ENCODE measurements around the gene ERCC6L.
"Not testable (repeated sequence)": the region's sequence is repeated elsewhere in the genome, so short reads cannot be mapped to it uniquely, and the experiment has no call there.

The ERCC6L gene

DNA sequence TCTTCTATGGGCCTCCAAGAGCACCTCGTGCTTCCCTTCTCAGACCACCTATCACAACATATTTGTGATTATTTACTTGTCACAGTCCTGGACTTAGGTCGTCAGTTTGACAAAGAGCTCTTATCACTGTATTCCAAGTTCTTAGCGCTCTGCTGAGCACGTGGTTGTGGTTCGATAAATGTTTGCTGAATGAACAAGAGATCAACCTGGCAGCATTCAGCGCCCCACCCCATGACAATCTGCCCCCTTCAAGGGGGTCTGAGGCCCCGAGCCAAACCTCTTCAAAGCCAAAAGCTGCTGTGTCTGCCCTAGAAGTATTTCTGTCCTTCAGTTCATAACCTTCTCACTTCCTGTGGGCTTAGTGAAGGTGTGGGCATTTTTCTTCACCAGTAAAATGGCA lies 23.2 kb upstream of the ERCC6L start:
- Mint-ChIP-seq H3K4me3 (no peak overlapping the region), H3K4me1 (peaks cover 16% of the 10 kb centered on the region), H3K27me3 (no peaks in the 10 kb centered on the region), H3K9me3 (no peaks in the 10 kb centered on the region), H3K27ac (peak overlapping the region in 1 of 2 donors; percentile 40)
- no peak for ATAC-seq
- DNase-seq, result no peak

DNA sequence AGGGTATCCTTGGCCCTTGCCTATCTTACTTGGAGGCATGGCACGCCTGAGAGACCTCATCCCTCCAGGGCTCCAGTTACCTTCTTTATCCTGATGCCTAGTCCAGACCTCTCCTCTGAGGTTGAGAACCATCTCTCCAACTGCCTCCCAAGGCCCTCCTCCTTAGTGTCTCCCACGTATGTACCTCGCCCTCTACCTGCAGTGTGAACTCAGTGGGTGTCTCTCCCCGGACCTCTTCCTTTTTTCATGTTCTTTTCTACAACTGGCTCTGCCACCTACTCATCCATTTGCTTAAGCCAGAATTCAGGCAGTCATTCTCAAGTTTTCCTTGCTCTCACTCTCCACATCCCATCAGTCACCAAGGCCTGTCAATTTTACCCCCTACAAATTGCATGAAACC lies 21.6 kb upstream of the ERCC6L start:
- Mint-ChIP-seq H3K27ac (peak overlapping the region in 1 of 2 donors; percentile 16), H3K4me1 (peaks cover 20% of the 10 kb centered on the region), H3K4me3 (no peak overlapping the region), H3K9me3 (no peaks in the 10 kb centered on the region), H3K27me3 (peaks cover 14% of the 10 kb centered on the region)
- ATAC-seq, result no peak
- no peak for DNase-seq

DNA sequence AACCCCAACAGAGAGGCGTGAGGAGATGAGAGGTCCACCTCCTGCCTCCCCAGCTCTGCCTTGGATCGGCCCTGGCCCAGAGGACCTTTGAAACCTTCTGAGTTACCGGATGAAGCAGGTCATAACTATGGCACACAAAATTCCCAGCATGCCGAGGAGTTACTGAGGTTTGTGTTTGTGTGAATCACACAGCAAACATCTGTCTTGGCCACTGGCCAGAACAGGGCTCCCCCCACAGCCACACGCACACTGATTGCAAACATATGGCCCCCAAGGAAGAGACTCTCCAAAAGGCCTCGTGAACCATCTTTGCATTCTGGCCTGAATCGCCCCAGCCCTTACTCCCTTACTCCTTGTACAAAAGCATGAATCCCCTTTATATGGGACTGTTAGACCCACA lies 19.3 kb upstream of the ERCC6L start:
- no peak for DNase-seq
- no peak for ATAC-seq
- no peak overlapping the region for H3K4me3 Mint-ChIP-seq

DNA sequence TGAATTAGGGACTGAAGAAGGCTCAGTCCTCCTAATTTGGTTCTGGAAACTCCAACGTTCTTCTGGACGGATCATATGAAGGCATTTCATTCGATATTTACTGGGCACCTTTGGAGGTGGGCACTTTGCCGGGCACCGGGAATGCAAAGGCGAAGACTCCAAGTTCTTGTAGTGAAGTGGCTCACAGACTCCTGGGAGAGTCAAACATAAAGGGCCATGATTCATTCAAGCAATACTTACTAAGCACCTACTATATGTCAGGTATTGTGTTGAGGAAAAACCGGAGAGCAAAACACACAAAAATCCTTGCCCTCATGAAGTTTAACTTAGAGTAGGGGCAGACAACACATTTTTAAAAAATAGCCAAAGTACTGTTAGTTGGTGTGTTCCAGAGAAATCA lies 17.0 kb upstream of the ERCC6L start:
- H3K4me1 Mint-ChIP-seq, result peaks cover 6% of the 10 kb centered on the region
- peak overlapping the region in 1 of 2 donors; percentile 54 for H3K4me3 Mint-ChIP-seq
- DNase-seq (no peak), ATAC-seq (no peak)
- H3K27me3 Mint-ChIP-seq, result peaks cover 42% of the 10 kb centered on the region
- H3K9me3 Mint-ChIP-seq, result no peaks in the 10 kb centered on the region
- H3K27ac Mint-ChIP-seq, result no peak overlapping the region

More for the DNA sequence above, 19.3 kb upstream of the ERCC6L start:
- Mint-ChIP-seq H3K4me1 (peaks cover 23% of the 10 kb centered on the region), H3K9me3 (no peaks in the 10 kb centered on the region), H3K27me3 (peaks cover 34% of the 10 kb centered on the region), H3K27ac (no peak overlapping the region)

DNA sequence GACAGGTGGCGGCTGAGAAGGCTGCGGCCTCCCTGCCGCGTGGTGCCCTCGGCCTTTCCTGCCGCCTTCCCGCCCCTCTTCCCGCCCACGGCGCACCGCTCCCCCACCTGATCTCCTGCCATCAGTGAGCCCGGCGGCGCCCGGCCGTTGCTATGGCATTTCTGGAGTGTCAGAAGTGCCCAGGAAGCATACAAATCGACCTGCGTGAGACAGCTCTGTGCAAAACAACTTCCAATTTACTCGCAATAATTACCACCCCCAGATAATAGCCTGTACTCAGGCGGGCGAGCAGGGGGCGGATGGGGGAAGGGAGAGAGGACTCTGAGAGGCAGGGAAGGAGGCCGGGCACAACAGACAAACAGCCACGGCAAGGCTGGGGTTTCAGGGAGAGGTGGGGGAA lies 16.6 kb upstream of the ERCC6L start:
- Mint-ChIP-seq H3K9me3 (no peaks in the 10 kb centered on the region), H3K4me3 (peak overlapping the region in 1 of 2 donors; percentile 54), H3K4me1 (peaks cover 6% of the 10 kb centered on the region), H3K27me3 (peaks cover 42% of the 10 kb centered on the region), H3K27ac (no peak overlapping the region)
- DNase-seq (no peak), ATAC-seq (no peak)

DNA sequence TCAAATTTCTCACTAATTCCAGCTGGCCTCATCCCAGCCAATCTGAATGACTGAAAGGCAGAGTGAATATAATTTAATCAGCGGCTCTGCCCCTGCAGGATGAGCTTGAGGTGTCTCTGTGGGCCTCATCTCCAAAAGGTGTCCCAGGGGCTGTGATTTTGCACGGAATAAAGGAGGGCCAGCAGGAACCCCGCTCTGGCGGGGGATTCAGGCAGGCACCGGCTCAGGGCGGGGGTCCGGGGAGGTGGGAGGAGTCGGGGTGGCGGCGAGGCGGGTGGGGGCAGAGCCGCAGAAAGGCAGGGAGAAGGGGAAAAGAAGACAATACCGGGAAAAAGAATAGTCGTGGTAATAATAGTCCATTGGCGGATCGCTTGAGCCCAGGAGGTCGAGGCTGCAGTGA lies 16.0 kb upstream of the ERCC6L start:
- peaks cover 42% of the 10 kb centered on the region for H3K27me3 Mint-ChIP-seq

DNA sequence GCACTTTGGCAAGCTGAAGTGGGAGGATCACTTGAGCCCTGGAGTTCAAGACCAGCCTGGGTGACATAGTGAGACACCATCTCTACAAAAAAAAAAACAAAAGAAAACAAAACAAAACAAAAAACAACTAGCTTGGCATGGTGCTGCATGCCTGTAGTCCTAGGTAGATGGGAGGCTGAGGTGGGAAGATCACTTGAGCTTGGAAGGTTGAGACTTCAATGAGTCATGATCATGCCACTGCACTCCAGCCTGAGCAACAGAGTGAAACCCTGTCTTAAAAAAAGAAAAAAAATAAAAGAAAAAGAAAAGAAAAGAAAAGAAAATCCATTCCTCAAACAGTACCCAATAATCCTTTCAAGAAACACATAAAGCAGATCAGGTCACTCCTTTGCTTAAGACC lies 14.9 kb upstream of the ERCC6L start:
- Mint-ChIP-seq H3K4me3 (no peak overlapping the region), H3K27ac (no peak overlapping the region)

More for the DNA sequence above, 16.0 kb upstream of the ERCC6L start:
- Mint-ChIP-seq H3K4me3 (no peak overlapping the region), H3K27ac (no peak overlapping the region), H3K4me1 (peaks cover 6% of the 10 kb centered on the region), H3K9me3 (no peaks in the 10 kb centered on the region)
- DNase-seq (no peak), ATAC-seq (no peak)

DNA sequence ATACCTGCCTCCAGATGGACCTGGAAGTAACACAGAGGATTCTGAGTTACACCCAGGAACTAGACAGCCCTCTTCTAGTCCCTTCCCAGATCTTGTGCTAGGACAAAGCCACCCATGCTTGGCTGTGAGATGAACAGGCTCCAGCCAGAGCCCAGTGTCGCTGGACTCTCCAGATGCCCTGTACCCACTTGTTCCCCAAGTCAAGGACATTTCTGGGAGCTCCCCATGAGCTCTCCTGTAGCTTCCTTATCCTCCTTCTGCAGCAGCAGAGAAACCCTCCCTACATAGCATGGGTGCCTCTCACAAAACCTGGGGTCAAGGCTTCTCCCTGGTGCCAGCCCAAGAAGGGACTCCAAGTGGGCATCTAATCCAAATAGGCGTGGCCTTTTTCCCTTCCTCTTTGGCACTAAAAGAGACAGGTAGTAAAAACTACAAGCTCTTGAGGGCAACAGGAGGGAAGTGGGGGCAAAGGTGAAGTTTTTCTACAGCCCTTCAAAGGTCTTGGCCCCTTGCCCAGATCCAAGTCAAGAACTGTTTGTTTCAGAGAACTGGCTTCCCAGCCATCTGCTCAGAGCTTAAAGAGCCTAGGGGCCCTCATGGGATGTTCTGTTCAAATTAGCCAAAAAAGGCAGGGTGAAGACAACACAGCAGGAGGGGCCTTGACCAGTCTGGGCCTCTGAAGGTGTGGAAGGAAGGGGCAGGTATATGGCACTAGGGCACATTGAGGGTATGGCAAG lies 8.5 kb upstream of the ERCC6L start:
- Mint-ChIP-seq H3K4me1 (no peaks in the 10 kb centered on the region), H3K9me3 (no peaks in the 10 kb centered on the region), H3K4me3 (no peak overlapping the region), H3K27ac (no peak overlapping the region), H3K27me3 (no peaks in the 10 kb centered on the region)
- DNase-seq (no peak), ATAC-seq (no peak)

More for the DNA sequence above, 14.9 kb upstream of the ERCC6L start:
- ATAC-seq, result no peak
- DNase-seq, result no peak
- Mint-ChIP-seq H3K9me3 (no peaks in the 10 kb centered on the region), H3K4me1 (peaks cover 6% of the 10 kb centered on the region), H3K27me3 (peaks cover 42% of the 10 kb centered on the region)

DNA sequence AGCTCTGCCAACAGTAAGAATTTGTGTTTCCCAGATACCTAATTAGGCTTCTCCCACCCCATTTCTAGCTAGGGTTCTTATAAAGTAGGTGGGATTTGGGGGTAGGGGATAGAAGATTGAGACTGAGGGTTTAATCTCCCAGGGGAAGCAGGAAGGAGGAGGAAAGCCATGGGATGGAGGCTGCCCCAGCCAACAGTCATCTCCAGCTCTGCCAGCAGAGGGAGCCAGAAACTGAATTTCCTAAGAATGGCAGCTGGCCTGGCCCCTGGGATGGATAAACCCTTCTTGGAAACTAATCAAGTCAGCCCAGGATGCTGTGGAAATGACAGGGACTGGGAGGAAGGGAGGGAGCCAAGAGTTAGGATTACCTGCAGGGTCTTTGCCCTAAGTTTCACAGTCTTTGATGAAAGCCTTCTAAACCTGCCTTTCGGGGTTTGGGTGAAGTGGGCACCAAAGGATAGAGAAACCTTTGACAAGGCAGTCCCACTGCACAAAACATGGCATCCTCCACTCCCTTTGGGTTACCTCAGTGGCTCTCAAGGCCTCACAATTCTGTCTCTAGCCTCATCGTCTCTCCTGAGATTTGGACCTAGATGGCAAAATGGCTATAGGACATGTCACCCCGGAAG lies 6.7 kb upstream of the ERCC6L start:
- no peaks in the 10 kb centered on the region for H3K9me3 Mint-ChIP-seq
- ATAC-seq (no peak), DNase-seq (peak; percentile 13 to 27)
- no peak overlapping the region for H3K27ac Mint-ChIP-seq
- H3K27me3 Mint-ChIP-seq, result no peaks in the 10 kb centered on the region
- no peaks in the 10 kb centered on the region for H3K4me1 Mint-ChIP-seq
- H3K4me3 Mint-ChIP-seq, result no peak overlapping the region

DNA sequence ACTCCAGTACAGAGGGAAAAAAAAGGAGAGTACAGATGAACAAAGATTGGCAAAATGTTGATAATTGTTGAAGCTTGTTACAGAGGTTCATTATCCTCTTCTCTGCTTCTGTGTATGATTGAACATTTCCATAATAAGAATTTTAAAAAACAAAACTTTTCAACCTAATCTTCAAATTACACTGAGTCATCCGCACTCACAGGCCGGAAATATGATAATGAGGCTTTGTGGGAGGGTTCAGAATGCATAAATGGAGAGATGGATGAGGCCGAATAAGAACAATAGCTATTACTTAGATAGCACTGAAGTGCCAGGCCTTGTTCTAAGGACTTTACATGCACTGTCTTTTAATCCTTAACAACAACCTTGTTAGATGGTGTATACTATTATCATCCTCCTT lies 4.6 kb upstream of the ERCC6L start:
- Mint-ChIP-seq H3K4me3 (no peak overlapping the region), H3K9me3 (no peaks in the 10 kb centered on the region)
- no peak for DNase-seq

DNA sequence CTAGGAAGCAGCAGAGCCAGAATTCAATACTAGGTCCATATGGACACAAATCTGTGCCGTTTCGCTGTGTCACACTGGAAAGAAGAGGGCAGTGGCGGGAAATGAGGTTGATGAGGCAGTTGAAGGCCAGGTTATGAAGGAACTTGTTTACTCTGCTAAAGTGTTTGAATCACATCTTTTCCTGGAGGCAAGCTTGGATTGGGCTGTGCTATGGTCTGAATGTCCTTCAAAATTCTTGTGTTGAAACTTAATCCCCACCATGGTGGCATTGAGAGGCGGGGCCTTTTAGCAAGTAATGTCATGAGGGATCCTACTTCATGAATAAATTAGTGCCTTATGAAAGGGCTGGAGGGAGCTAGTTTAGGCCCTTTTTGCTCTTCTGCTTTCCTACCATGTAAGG lies 2.1 kb upstream of the ERCC6L start:
- no peak overlapping the region for H3K4me3 Mint-ChIP-seq

More for the DNA sequence above, 4.6 kb upstream of the ERCC6L start:
- Mint-ChIP-seq H3K4me1 (peaks cover under 1% of the 10 kb centered on the region), H3K27ac (no peak overlapping the region), H3K27me3 (no peaks in the 10 kb centered on the region)
- ATAC-seq, result no peak

DNA sequence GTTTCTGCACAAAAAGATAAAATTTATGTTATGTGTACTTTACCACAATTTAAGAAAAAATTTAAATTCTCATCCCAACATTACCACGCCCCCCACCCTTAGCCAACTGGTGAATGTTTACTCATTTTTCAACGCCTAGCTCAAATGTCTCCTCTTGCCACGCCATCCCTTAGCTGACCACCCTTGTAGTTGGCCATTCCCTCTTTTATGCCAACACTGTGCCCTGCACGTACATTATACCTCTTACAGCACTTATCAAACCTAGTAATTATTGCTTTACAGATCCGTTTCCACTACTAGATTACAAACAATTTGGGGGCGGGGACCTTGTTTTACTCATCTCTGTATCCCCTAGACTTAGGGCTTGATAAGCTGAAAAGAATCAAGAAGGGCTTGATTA lies 644 bp downstream of the ERCC6L start:
- Mint-ChIP-seq H3K27ac (peak overlapping the region; percentile 27 to 59), H3K27me3 (no peaks in the 10 kb centered on the region), H3K9me3 (no peaks in the 10 kb centered on the region), H3K4me3 (peak overlapping the region; percentile 83 to 84), H3K4me1 (peaks cover 13% of the 10 kb centered on the region)
- no peak for DNase-seq
- ATAC-seq, result no peak

More for the DNA sequence above, 2.1 kb upstream of the ERCC6L start:
- Mint-ChIP-seq H3K27ac (no peak overlapping the region), H3K9me3 (no peaks in the 10 kb centered on the region), H3K4me1 (peaks cover 13% of the 10 kb centered on the region), H3K27me3 (no peaks in the 10 kb centered on the region)
- ATAC-seq (no peak), DNase-seq (no peak)

DNA sequence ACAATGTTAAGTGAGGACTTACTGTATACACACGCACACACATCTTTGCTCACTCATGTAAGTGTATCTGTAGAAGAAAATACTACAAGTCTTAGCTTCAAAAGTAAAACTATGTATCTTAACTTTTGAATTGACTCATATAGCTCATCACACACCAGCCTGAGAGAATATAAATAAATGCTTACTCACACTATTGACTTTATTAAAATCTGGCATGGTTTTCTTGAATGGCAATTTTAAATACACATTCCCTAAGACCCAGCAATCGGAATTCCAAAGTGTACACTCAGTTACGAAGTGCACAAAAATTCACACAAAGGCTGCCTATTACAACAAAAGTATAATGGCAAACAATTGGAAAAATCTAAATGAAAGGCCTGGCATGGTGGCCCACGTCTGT lies 2.0 kb downstream of the ERCC6L start:
- no peak for DNase-seq
- ATAC-seq, result no peak
- Mint-ChIP-seq H3K27me3 (no peaks in the 10 kb centered on the region), H3K4me1 (peaks cover 13% of the 10 kb centered on the region), H3K9me3 (no peaks in the 10 kb centered on the region), H3K27ac (no peak overlapping the region), H3K4me3 (peak overlapping the region in 1 of 2 donors; percentile 15)

DNA sequence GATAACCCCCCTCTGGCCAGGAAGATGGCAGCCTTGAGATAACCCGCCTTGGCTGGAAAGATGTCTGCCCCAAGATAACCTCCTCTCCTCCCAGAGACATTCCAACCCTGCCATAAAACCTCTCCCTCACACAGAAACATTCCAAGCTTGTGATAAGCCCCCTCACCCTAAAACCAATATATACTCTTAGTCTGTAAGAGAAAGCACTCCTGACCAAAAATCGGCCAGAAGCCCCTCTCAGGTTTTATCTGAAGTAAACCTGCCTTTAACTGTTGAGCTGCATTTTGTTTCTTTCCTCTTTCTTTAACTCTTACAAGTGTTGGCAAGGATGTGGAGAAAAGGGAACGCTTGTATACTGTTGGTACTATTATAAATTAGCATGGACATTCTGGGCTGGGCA lies 8.5 kb downstream of the ERCC6L start:
- DNase-seq (no peak), ATAC-seq (no peak)
- no peak overlapping the region for H3K27ac Mint-ChIP-seq
- H3K27me3 Mint-ChIP-seq, result no peaks in the 10 kb centered on the region
- no peaks in the 10 kb centered on the region for H3K4me1 Mint-ChIP-seq
- no peaks in the 10 kb centered on the region for H3K9me3 Mint-ChIP-seq
- H3K4me3 Mint-ChIP-seq, result no peak overlapping the region

DNA sequence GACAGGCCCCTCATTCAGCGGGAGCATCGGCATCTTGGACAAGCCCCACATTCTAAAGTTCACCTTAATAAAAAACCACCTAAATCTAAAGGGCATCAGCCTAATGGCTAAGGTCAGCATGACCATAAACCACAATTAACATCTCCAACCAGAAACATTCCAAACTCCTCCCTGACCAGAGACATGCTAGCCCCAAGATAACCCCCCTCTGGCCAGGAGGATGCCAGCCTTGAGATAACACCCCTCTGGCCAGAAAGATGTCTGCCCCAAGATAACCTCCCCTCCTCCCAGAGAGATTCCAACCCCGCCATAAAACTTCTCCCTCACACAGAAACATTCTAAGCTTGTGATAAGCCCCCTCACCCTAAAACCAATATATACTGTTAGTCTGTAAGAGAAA lies 18.5 kb downstream of the ERCC6L start:
- H3K4me3 Mint-ChIP-seq, H3K4me1 Mint-ChIP-seq, H3K27me3 Mint-ChIP-seq, H3K9me3 Mint-ChIP-seq, DNase-seq, H3K27ac Mint-ChIP-seq, ATAC-seq: not testable (repeated sequence)

DNA sequence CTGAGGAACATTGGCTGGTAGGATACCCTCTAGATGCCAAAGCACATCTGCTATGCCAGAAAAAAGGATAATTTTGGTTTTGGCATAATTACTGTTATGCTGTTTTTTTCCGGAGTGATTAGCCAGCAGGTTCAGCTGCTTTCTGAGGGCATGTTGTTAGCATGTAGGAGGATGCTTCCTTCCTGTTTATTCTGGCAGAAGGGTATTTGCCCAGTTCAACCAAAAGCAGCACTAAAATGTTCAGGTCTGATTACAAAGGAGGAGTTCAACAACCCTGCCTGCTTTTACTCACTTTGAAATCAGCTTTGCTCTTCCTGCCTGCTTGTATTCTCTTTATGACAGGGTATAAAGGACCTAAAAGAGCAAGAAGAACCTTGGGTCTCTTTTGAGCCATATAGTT lies 21.9 kb downstream of the ERCC6L start:
- Mint-ChIP-seq H3K9me3 (no peaks in the 10 kb centered on the region), H3K27ac (no peak overlapping the region), H3K27me3 (no peaks in the 10 kb centered on the region), H3K4me1 (peaks cover 5% of the 10 kb centered on the region), H3K4me3 (no peak overlapping the region)
- DNase-seq (no peak), ATAC-seq (no peak)
